GM19328 (cell line): ENCODE measurements around the gene ELF3.
"Not testable (repeated sequence)": the region's sequence is repeated elsewhere in the genome, so short reads cannot be mapped to it uniquely, and the experiment has no call there.

Source experiments
- ATAC-seq: cut with Tn5 transposase; IDR thresholded peaks from one replicate; pipeline ENCODE4 v1.9.1; 2021; ENCODE audit warnings: mild to moderate bottlenecking, moderate library complexity; ENCODE audit not compliant: unreplicated experiment

The ELF3 gene

DNA sequence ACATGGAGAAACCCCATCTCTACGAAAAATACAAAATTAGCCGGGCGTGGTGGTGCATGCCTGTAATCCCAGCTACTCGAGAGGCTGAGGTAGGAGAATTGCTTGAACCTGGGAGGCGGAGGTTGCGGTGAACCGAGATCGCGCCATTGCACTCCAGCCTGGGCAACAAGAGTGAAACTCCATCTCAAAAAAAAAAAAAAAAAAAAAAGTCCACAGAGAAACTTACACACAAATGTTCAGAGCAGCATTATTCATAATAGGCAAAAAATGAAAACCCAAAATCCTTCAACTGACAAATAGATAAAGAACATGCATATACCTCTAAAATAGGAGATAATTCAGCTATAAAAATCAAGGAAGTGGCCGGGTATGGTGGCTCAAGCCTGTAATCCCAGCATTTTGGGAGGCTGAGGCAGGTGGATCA is 54.5 kb downstream of the ELF3 start:
- not testable (repeated sequence) for ATAC-seq
